HFF-Myc (cell line): ENCODE results near the gene CYP4A11.
"Not testable (repeated sequence)": the region's sequence is repeated elsewhere in the genome, so short reads cannot be mapped to it uniquely, and the experiment has no call there.

Source experiments
- DNase-seq: peaks from one replicate; pipeline ENCODE4 v3.0.0-alpha.2; 2011; ENCODE audit warnings: low read depth; ENCODE audit errors: extremely low read depth
- H3K4me3 ChIP-seq: replicated peaks from 2 replicates; pipeline ENCODE4 v1.5.1; 2011; ENCODE audit warnings: low read depth, mild to moderate bottlenecking, control low read depth, low read length
- TF ChIP-seq, protein P1 (sequence below): IDR thresholded peaks from 2 replicates; pipeline ENCODE4 v1.5.1; 2012; ENCODE audit warnings: mild to moderate bottlenecking, low read depth, low read length, control low read depth; ENCODE audit errors: missing control alignments

Gene CYP4A11

DNA sequence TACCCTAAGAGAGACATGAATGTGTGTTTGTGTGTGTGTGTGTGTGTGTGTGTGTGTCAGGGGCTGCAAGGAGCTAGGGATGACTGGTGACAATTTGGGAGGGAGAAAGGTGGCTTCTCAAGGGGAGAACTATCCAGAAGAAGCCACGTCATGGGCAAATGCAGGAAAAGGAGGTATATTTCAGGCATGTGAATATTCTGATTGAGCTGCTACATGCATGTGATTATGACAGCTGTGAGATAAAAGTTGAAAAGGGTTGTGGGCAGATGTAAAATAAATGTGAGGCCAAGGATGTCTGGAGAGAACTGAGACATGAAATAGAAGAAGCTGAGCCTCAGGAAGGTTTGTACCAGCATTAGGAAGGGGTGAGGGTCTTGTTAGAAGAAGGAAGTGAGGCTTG is 4.5 kb downstream of the CYP4A11 start:
- H3K4me3 ChIP-seq: no peak overlapping the region
- TF ChIP-seq, protein P1, sequence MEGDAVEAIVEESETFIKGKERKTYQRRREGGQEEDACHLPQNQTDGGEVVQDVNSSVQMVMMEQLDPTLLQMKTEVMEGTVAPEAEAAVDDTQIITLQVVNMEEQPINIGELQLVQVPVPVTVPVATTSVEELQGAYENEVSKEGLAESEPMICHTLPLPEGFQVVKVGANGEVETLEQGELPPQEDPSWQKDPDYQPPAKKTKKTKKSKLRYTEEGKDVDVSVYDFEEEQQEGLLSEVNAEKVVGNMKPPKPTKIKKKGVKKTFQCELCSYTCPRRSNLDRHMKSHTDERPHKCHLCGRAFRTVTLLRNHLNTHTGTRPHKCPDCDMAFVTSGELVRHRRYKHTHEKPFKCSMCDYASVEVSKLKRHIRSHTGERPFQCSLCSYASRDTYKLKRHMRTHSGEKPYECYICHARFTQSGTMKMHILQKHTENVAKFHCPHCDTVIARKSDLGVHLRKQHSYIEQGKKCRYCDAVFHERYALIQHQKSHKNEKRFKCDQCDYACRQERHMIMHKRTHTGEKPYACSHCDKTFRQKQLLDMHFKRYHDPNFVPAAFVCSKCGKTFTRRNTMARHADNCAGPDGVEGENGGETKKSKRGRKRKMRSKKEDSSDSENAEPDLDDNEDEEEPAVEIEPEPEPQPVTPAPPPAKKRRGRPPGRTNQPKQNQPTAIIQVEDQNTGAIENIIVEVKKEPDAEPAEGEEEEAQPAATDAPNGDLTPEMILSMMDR: no peak
- DNase-seq: no peak

DNA sequence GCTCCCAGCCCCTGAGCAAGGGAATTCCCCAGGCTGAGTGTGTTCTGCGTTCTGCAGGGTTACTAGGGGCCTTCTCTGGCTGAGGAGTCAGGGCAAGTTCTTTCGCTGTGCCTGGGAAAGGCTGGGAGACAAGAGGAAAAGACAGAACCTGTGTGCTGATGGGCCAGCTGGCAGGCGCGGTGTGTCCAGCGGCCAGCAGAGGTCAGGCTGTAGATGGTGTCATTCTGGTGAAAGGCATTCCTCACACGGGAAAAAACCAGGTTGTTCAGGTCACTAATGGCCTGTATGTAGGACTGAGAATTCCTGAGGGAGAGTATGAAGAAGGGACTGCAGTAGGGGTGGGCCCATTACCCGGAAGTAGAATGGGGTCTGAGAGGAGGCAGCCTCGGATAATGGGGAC is 6.4 kb downstream of the CYP4A11 start:
- TF ChIP-seq, protein P1: peak; percentile 19
- H3K4me3 ChIP-seq, DNase-seq: not testable (repeated sequence)

DNA sequence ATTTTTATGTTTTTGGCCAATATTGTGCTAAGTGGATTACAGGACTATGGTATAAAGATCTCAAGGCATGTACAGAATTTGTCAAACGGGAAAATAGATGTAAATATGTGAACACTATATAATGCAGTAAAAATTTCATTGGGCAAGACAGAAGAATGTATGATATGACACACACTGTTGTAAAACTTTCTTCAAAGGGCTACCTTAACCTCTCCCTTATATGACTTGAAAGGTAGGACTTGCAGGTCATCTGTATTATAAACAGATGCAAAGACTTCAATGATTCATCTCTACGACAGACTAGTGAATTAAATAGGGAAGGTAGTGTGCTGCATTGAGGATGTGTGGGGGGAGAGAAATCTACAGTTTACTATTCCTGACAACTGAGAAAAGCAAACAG is 9.3 kb downstream of the CYP4A11 start:
- DNase-seq, H3K4me3 ChIP-seq: not testable (repeated sequence)

DNA sequence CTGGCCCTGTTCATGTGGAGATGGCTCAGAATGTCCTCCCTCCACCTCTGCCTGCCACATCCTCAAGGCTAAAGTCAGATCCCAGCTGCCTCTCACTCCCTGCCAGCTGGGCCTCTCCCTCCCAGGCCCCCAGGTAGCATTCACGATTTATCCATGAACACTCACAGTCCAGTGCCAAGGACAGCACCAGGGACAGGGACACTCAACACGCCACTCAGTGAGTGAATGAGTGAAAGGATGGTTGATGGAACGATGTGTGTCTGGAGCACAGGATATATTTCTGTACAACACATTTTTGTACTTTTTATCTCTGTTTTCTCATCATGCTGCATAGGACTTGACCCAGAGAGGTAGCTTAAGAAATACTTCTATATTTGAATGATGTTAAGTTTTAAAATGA is 10.1 kb downstream of the CYP4A11 start:
- no peak for DNase-seq
- H3K4me3 ChIP-seq: no peak overlapping the region
- TF ChIP-seq, protein P1: no peak

DNA sequence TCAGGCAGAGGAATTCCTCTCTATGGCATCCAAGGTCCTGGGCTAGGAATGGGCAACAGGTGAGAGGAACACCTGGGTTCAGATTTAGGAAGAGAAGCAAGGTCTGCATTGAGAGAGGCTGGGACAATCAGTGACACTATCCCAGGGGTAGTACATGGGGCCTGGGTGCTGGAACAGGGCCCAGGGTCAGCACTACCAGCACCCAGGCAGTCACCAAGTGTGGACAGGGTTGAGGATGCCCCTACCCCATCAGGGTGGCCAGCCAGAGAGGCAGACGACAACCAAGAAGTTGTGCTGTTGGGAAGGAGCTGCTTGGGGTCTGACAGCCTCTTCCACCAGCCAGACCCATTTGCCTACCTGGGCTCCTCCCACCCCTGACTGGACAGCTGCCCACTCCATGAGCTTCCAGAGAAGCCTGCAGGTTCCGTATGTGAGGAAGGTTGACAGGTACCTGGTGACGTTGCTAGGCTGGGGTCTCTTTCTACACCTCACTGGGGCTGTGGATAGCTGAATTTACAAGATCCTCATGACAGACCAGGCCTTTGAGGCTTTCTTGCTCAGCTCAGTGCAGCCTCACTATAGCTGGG is 13.9 kb downstream of the CYP4A11 start:
- H3K4me3 ChIP-seq: no peak overlapping the region
- TF ChIP-seq, protein P1: no peak
- no peak for DNase-seq

DNA sequence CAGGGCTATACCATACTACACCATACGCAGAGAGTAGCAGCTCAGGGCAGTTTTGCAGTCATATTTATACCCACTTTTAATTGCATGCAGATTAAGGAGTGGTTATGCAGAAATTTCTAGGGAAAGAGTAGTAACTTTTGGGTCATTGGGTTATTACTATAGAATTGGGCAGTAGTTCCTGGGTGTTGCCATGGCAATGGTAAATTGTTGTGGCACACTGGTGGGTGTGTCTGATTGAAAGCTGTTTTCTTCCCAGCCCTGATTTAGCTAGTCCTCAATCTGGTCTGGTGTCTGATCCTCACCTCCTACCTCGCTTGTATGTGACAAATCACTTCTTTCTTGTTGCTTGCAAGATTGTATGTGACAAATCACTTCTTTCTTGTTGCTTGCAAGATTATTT is 30.5 kb downstream of the CYP4A11 start:
- no peak overlapping the region for H3K4me3 ChIP-seq
- no peak for DNase-seq
- TF ChIP-seq, protein P1: no peak

DNA sequence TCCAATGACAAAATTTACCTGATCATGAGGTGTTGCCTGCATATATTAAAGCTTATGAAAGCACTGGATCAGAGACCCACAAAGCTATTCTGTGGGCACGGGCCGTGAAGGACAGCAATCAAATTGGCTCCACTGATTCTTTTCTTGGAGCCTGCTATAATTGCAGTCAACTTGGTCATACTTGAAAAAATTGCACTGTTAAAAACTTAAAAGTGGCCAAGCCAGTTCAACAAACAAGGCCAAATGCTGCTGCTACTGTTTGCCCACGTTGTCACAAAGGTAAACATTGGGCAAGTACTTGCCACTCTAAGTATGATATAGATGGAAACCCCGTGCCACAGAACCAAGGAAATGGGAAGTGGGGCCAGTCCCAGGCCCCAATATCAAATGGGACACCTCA is 37.8 kb downstream of the CYP4A11 start:
- H3K4me3 ChIP-seq: no peak overlapping the region
- DNase-seq: no peak

More for the DNA sequence above, 37.8 kb downstream of the CYP4A11 start:
- TF ChIP-seq, protein P1: no peak
